SU-DHL-6 (cell line): Measurements from ENCODE around the gene CFAP54.

Experiments used
- EZH2phosphoT487 ChIP-seq: fragments of 200-600 bp; sonication (generic), shearing (Covaris generic); conservative IDR thresholded peaks from 2 replicates; pipeline ENCODE4 v1.6.1; 2018; ENCODE audit warnings: mild to moderate bottlenecking, antibody characterized with exemption, low read length, moderate library complexity, mixed read lengths
- TF ChIP-seq, protein P1 (sequence below): fragments of 200-600 bp; sonication (generic); IDR thresholded peaks from one replicate; pipeline ENCODE4 v1.5.1; 2017; ENCODE audit warnings: antibody characterized with exemption, mild to moderate bottlenecking, low read length, moderate library complexity; ENCODE audit not compliant: insufficient read depth, poor library complexity, severe bottlenecking

DNA sequence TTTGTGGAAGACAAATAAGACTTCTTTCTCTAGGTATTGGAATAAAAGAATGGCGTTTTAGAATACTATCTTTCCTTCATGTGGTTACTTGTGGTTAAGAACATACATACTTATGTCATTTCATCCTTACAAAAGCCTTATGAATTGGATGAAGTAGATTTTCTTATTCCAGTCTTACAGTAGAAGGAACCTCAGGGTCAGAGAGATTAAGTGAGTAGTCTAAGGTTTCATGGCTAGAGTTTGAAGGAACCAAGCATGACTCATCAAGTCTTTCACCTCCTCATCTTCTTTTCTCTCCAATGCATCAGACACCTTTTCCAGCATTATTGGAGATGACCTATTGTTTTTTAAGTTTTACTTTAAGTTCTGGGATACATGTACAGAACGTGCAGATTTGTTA lies 324.8 kb downstream of the CFAP54 start:
- no peak for TF ChIP-seq EZH2phosphoT487
- TF ChIP-seq, protein P1, sequence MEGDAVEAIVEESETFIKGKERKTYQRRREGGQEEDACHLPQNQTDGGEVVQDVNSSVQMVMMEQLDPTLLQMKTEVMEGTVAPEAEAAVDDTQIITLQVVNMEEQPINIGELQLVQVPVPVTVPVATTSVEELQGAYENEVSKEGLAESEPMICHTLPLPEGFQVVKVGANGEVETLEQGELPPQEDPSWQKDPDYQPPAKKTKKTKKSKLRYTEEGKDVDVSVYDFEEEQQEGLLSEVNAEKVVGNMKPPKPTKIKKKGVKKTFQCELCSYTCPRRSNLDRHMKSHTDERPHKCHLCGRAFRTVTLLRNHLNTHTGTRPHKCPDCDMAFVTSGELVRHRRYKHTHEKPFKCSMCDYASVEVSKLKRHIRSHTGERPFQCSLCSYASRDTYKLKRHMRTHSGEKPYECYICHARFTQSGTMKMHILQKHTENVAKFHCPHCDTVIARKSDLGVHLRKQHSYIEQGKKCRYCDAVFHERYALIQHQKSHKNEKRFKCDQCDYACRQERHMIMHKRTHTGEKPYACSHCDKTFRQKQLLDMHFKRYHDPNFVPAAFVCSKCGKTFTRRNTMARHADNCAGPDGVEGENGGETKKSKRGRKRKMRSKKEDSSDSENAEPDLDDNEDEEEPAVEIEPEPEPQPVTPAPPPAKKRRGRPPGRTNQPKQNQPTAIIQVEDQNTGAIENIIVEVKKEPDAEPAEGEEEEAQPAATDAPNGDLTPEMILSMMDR = no peak
